CD14-positive monocyte (primary cell): ENCODE results near the gene PTEN. TPM values are rescaled to one million over a fixed set of nuclear protein-coding genes. Genes with fewer than 3 reads are reported as not detected.

Experiments
- DNase-seq, 3 donors: peaks; one replicate each; pipeline ENCODE4 v3.0.0-alpha.2; 2011 to 2022
- H2AFZ ChIP-seq: 2 replicates; pipeline ENCODE4 v1.6.0; 2012; ENCODE audit warnings: mild to moderate bottlenecking, low read depth, low read length, inconsistent platforms; ENCODE audit not compliant: insufficient read depth, poor library complexity, severe bottlenecking
- H3K27ac ChIP-seq, 2 donors: 1 replicate in 1 of 2; 2 replicates in 1 of 2; pipeline ENCODE4 v1.5.1; 2012 to 2013; ENCODE audit warnings: low read length in 2 of 2, control low read depth in 1 of 2, inconsistent platforms in 1 of 2, low read depth in 1 of 2, mild to moderate bottlenecking in 1 of 2
- H3K27me3 ChIP-seq, 2 donors: one replicate each; pipeline versions ENCODE4 v1.6.0 to v1.6.1; 2011 to 2013; ENCODE audit warnings: low read length in 2 of 2; ENCODE audit not compliant: control insufficient read depth in 2 of 2, insufficient read depth in 2 of 2
- H3K36me3 ChIP-seq, 2 donors: replicated peaks in 1 of 2; 1 replicate in 1 of 2; 2 replicates in 1 of 2; pipeline versions ENCODE4 v1.5.1 to v1.6.1; 2012 to 2013; ENCODE audit warnings: low read length in 2 of 2, control low read depth in 1 of 2, inconsistent platforms in 1 of 2, mild to moderate bottlenecking in 1 of 2; ENCODE audit not compliant: insufficient read depth in 2 of 2, control insufficient read depth in 1 of 2
- H3K4me1 ChIP-seq, 2 donors: 1 replicate in 1 of 2; 2 replicates in 1 of 2; pipeline versions ENCODE4 v1.5.1 to v1.6.1; 2012 to 2013; ENCODE audit warnings: low read length in 2 of 2, control low read depth in 1 of 2, inconsistent platforms in 1 of 2, mild to moderate bottlenecking in 1 of 2, moderate library complexity in 1 of 2; ENCODE audit not compliant: insufficient read depth in 2 of 2, control insufficient read depth in 1 of 2
- H3K4me2 ChIP-seq: replicated peaks from 2 replicates; pipeline ENCODE3; 2012; ENCODE audit warnings: low read length, moderate library complexity, mild to moderate bottlenecking; ENCODE audit not compliant: poor library complexity, severe bottlenecking; ENCODE audit errors: extremely low read depth
- H3K4me3 ChIP-seq, 3 experiments: fragments of 200-600 bp in 1 of 3; sonication (generic) in 1 of 3; replicated peaks in 1 of 3; 1 replicate in 2 of 3; 2 replicates in 1 of 3; pipeline ENCODE4 v1.5.1; 2011 to 2013; ENCODE audit warnings: low read length in 3 of 3, mild to moderate bottlenecking in 3 of 3, control low read depth in 2 of 3, low read depth in 2 of 3, inconsistent platforms in 1 of 3, moderate library complexity in 1 of 3
- H3K79me2 ChIP-seq: 2 replicates; pipeline ENCODE4 v1.6.0; 2012; ENCODE audit warnings: mild to moderate bottlenecking, control low read depth, inconsistent platforms, low read length, moderate library complexity; ENCODE audit not compliant: insufficient read depth
- H3K9ac ChIP-seq: 2 replicates; pipeline ENCODE4 v1.6.0; 2017; ENCODE audit warnings: low read length, mild to moderate bottlenecking; ENCODE audit not compliant: insufficient read depth, poor library complexity, severe bottlenecking
- H3K9me3 ChIP-seq, 2 donors: replicated peaks in 1 of 2; 1 replicate in 1 of 2; 2 replicates in 1 of 2; pipeline versions ENCODE4 v1.5.1 to v1.6.1; 2012 to 2013; ENCODE audit warnings: low read length in 2 of 2, control low read depth in 1 of 2; ENCODE audit not compliant: control insufficient read depth in 1 of 2, insufficient read depth in 1 of 2
- H4K20me1 ChIP-seq: 2 replicates; pipeline ENCODE4 v1.6.0; 2012; ENCODE audit warnings: mild to moderate bottlenecking, low read length, control low read depth, moderate library complexity; ENCODE audit not compliant: insufficient read depth
- H3K27ac Mint-ChIP-seq, 7 donors: one replicate each; pipeline ENCODE4 v1.8.0; 2020; ENCODE audit warnings: mild to moderate bottlenecking in 7 of 7, mixed read lengths in 7 of 7, moderate library complexity in 6 of 7, inconsistent platforms in 2 of 7
- H3K27me3 Mint-ChIP-seq, 3 donors: one replicate each; pipeline ENCODE4 v1.8.0; 2021 to 2022; ENCODE audit warnings: low read depth in 3 of 3, mild to moderate bottlenecking in 3 of 3, mixed read lengths in 3 of 3, moderate library complexity in 3 of 3, inconsistent platforms in 1 of 3
- H3K36me3 Mint-ChIP-seq, 2 donors: one replicate each; pipeline ENCODE4 v1.8.0; 2020; ENCODE audit warnings: mixed read lengths in 2 of 2, inconsistent platforms in 1 of 2, mild to moderate bottlenecking in 1 of 2
- H3K4me1 Mint-ChIP-seq: one replicate; pipeline ENCODE4 v1.8.0; 2020; ENCODE audit warnings: mild to moderate bottlenecking, mixed read lengths
- H3K4me3 Mint-ChIP-seq, 2 donors: one replicate each; pipeline ENCODE4 v1.8.0; 2020; ENCODE audit warnings: mild to moderate bottlenecking in 2 of 2, mixed read lengths in 2 of 2, moderate library complexity in 1 of 2
- H3K9me3 Mint-ChIP-seq, 7 donors: one replicate each; pipeline ENCODE4 v1.8.0; 2020 to 2022; ENCODE audit warnings: mixed read lengths in 7 of 7, mild to moderate bottlenecking in 6 of 7, moderate library complexity in 6 of 7, inconsistent platforms in 2 of 7
- CTCF ChIP-seq: fragments of 200-600 bp; IDR thresholded peaks from one replicate; pipeline ENCODE4 v1.8.0; 2022; ENCODE audit warnings: antibody characterized with exemption, mild to moderate bottlenecking
- WGBS: methylation state at CpG from one replicate; pipeline ENCODE4 v1.1.5; 2013; ENCODE audit warnings: missing lambda C conversion rate; ENCODE audit not compliant: insufficient coverage; 5-methylcytosine and 5-hydroxymethylcytosine counted together
- intact Hi-C, 2 donors: fragments of 100-400 bp; cut with micrococcal nuclease; formaldehyde crosslinking; loops; one replicate each; pipeline versions ENCODE4 v1.15.0 to v1.15.1; 2023
- polyA plus RNA-seq, 3 donors: library from polyadenylated mRNA; depleted of rRNA in 1 of 3; unstranded in 2 of 3; stranded (reverse) in 1 of 3; fragments of 300-500 nt in 2 of 3; fragments of >200 nt in 1 of 3; fragmentation: Illumina TruSeq in 2 of 3; gene quantifications; 1 replicate in 2 of 3; 2 replicates in 1 of 3; pipeline ENCODE4 v1.2.3, GENCODE V29; 2012 to 2021

PTEN gene
- polyA plus RNA-seq, 3 donors: 30.5 to 57.6 (median 37.7) TPM

GRCh38 chr10:87940210-87940609, 76.8 kb downstream of the PTEN start:
- Histone ChIP-seq H3K27ac (peak overlapping the region in 1 of 2 donors; percentile 23), H3K4me1 (peaks cover 9 to 25% of the 10 kb centered on the region in 2 donors), H2AFZ (no peak overlapping the region), H4K20me1 (peaks cover 95% of the 10 kb centered on the region), H3K4me2 (no peak overlapping the region), H3K27me3 (no peaks in the 10 kb centered on the region), H3K36me3 (peaks cover 35 to 81% of the 10 kb centered on the region in 2 donors), H3K4me3 (no peak overlapping the region), H3K9me3 (no peaks in the 10 kb centered on the region), H3K79me2 (peaks cover 54% of the 10 kb centered on the region), H3K9ac (no peak overlapping the region)
- peaks cover 50 to 60% of the 10 kb centered on the region in 2 donors for H3K36me3 Mint-ChIP-seq
- intact Hi-C loops: no loop called here
- peaks cover 33% of the 10 kb centered on the region for H3K4me1 Mint-ChIP-seq
- no peaks in the 10 kb centered on the region for H3K9me3 Mint-ChIP-seq
- H3K27me3 Mint-ChIP-seq: no peaks in the 10 kb centered on the region
- no peak overlapping the region for H3K4me3 Mint-ChIP-seq
- no peak for TF ChIP-seq CTCF
- WGBS: 98% methylated on average over 5 of the region's 6 CpGs
- no peak for DNase-seq
- peak overlapping the region in 3 of 7 donors; percentile 40 to 73 (median 62) for H3K27ac Mint-ChIP-seq

- DNase-seq: no peak
- no peak overlapping the region for H2AFZ ChIP-seq
- Mint-ChIP-seq H3K4me1 (peaks cover 42% of the 10 kb centered on the region), H3K4me3 (no peak overlapping the region), H3K27me3 (no peaks in the 10 kb centered on the region), H3K9me3 (no peaks in the 10 kb centered on the region), H3K36me3 (peaks cover 42 to 56% of the 10 kb centered on the region in 2 donors), H3K27ac (peak overlapping the region in 2 of 7 donors; percentile 25 to 46)
- no peak overlapping the region for H3K4me2 ChIP-seq
- H3K27me3 ChIP-seq: no peaks in the 10 kb centered on the region
- no peak overlapping the region for H3K27ac ChIP-seq
- peaks cover 13 to 80% of the 10 kb centered on the region in 2 donors for H3K36me3 ChIP-seq
- peaks cover 94% of the 10 kb centered on the region for H4K20me1 ChIP-seq
- no CpG with 5 or more reads among the region's 1 CpG for WGBS
- peaks cover 17 to 35% of the 10 kb centered on the region in 2 donors for H3K4me1 ChIP-seq
- no peaks in the 10 kb centered on the region for H3K9me3 ChIP-seq
- H3K79me2 ChIP-seq: peaks cover 46% of the 10 kb centered on the region
- TF ChIP-seq CTCF: no peak
- no peak overlapping the region for H3K9ac ChIP-seq
- intact Hi-C loops: no loop called here
- no peak overlapping the region for H3K4me3 ChIP-seq
Measured at GRCh38 chr10:87942884-87943527, 79.6 kb downstream of the PTEN start.
